ENCODE measurements around the gene RNF19B. TPM values are rescaled to one million over a fixed set of nuclear protein-coding genes. Genes with fewer than 3 reads are reported as not detected.

Gene RNF19B
- total and polyA plus RNA-seq, 2 donors from 2014 or later, result 17.3 to 30.8 TPM

DNA sequence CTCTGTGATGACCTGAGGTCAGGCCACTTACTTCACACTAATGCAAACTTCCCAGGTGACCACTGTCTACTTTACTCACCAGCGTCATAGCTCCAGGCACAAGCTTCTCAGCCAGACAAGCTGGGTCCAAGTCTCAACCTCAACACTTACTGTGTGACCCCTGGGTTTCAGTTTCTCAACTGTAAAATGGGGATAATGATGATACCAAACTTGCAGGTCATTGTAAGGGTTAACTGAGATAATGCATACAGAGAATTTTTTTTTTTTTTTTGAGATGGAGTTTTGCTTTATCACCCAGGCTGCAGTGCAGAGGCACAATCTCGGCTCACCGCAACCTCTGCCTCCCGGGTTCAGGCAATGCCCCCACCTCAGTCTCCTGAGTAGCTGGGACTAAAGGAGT lies 37.4 kb upstream of the RNF19B start:
- intact Hi-C loops (cut with DNase I), result no loop called here
- H3K4me3 ChIP-seq (ENCODE audit: low read length in 3 of 3), result no peak overlapping the region
- TF ChIP-seq, protein P1, sequence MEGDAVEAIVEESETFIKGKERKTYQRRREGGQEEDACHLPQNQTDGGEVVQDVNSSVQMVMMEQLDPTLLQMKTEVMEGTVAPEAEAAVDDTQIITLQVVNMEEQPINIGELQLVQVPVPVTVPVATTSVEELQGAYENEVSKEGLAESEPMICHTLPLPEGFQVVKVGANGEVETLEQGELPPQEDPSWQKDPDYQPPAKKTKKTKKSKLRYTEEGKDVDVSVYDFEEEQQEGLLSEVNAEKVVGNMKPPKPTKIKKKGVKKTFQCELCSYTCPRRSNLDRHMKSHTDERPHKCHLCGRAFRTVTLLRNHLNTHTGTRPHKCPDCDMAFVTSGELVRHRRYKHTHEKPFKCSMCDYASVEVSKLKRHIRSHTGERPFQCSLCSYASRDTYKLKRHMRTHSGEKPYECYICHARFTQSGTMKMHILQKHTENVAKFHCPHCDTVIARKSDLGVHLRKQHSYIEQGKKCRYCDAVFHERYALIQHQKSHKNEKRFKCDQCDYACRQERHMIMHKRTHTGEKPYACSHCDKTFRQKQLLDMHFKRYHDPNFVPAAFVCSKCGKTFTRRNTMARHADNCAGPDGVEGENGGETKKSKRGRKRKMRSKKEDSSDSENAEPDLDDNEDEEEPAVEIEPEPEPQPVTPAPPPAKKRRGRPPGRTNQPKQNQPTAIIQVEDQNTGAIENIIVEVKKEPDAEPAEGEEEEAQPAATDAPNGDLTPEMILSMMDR (IDR thresholded peaks at IDR 0.05; ENCODE audit: borderline replicate concordance, extremely low read depth, insufficient read depth), result no peak
- H3K27me3 ChIP-seq (ENCODE audit: control insufficient read depth, insufficient read depth, low read length), result no peaks in the 10 kb centered on the region
- peaks cover 0 to 46% (median 40%) of the 10 kb centered on the region in 3 donors for H3K4me1 ChIP-seq (ENCODE audit: control insufficient read depth in 2 of 3, insufficient read depth in 2 of 3, low read depth in 1 of 3, low read length in 3 of 3)
- FAIRE-seq (no peak), DNase-seq (no peak)
- H3K27ac ChIP-seq (ENCODE audit: low read depth in 2 of 2, low read length in 2 of 2), result no peak overlapping the region
- no peak overlapping the region for H3K9ac ChIP-seq (ENCODE audit: low read length in 3 of 3)
- no peaks in the 10 kb centered on the region for H3K9me3 ChIP-seq (ENCODE audit: control insufficient read depth in 2 of 3, insufficient read depth in 1 of 3, low read length in 3 of 3)
- H3K36me3 ChIP-seq (ENCODE audit: control insufficient read depth in 2 of 3, insufficient read depth in 3 of 3, low read length in 3 of 3), result no peaks in the 10 kb centered on the region

- peaks cover 0 to 41% (median 33%) of the 10 kb centered on the region in 3 donors for H3K4me1 ChIP-seq (ENCODE audit: control insufficient read depth in 2 of 3, insufficient read depth in 2 of 3, low read depth in 1 of 3, low read length in 3 of 3)
- DNase-seq (no peak), FAIRE-seq (no peak)
- H3K27ac ChIP-seq (ENCODE audit: low read depth in 2 of 2, low read length in 2 of 2), result no peak overlapping the region
- intact Hi-C loops (cut with DNase I), result no loop called here
- H3K27me3 ChIP-seq (ENCODE audit: control insufficient read depth, insufficient read depth, low read length), result no peaks in the 10 kb centered on the region
- no peaks in the 10 kb centered on the region for H3K9me3 ChIP-seq (ENCODE audit: control insufficient read depth in 2 of 3, insufficient read depth in 1 of 3, low read length in 3 of 3)
- no peak overlapping the region for H3K4me3 ChIP-seq (ENCODE audit: low read length in 3 of 3)
- TF ChIP-seq, protein P1 (IDR thresholded peaks at IDR 0.05; ENCODE audit: borderline replicate concordance, extremely low read depth, insufficient read depth), result peak; percentile 2
- no peak overlapping the region for H3K9ac ChIP-seq (ENCODE audit: low read length in 3 of 3)
- H3K36me3 ChIP-seq (ENCODE audit: control insufficient read depth in 2 of 3, insufficient read depth in 3 of 3, low read length in 3 of 3), result no peaks in the 10 kb centered on the region
These were observed 36.7 kb upstream of the RNF19B start for GRCh38 chr1:33001282-33001681.

GRCh38 chr1:33000427-33001026 lies 35.9 kb upstream of the RNF19B start:
- DNase-seq, result no peak
- Histone ChIP-seq H3K9me3 (ENCODE audit: control insufficient read depth in 2 of 3, insufficient read depth in 1 of 3, low read length in 3 of 3) (no peaks in the 10 kb centered on the region), H3K27ac (ENCODE audit: low read depth in 2 of 2, low read length in 2 of 2) (peak overlapping the region in 1 of 2 donors; percentile 57), H3K4me3 (ENCODE audit: low read length in 3 of 3) (no peak overlapping the region), H3K9ac (ENCODE audit: low read length in 3 of 3) (no peak overlapping the region), H3K4me1 (ENCODE audit: control insufficient read depth in 2 of 3, insufficient read depth in 2 of 3, low read depth in 1 of 3, low read length in 3 of 3) (peaks cover 0 to 35% (median 29%) of the 10 kb centered on the region in 3 donors), H3K36me3 (ENCODE audit: control insufficient read depth in 2 of 3, insufficient read depth in 3 of 3, low read length in 3 of 3) (no peaks in the 10 kb centered on the region), H3K27me3 (ENCODE audit: control insufficient read depth, insufficient read depth, low read length) (no peaks in the 10 kb centered on the region)
- no peak for FAIRE-seq
- TF ChIP-seq, protein P1 (IDR thresholded peaks at IDR 0.05; ENCODE audit: borderline replicate concordance, extremely low read depth, insufficient read depth), result no peak
- intact Hi-C loops (cut with DNase I), result no loop called here

GRCh38 chr1:32998997-32999396 lies 34.4 kb upstream of the RNF19B start:
- FAIRE-seq, result no peak
- TF ChIP-seq, protein P1 (IDR thresholded peaks at IDR 0.05; ENCODE audit: borderline replicate concordance, extremely low read depth, insufficient read depth), result no peak
- intact Hi-C loops (cut with DNase I), result no loop called here
- H3K4me3 ChIP-seq (ENCODE audit: low read length in 3 of 3), result no peak overlapping the region
- no peak for DNase-seq
- no peaks in the 10 kb centered on the region for H3K36me3 ChIP-seq (ENCODE audit: control insufficient read depth in 2 of 3, insufficient read depth in 3 of 3, low read length in 3 of 3)
- H3K4me1 ChIP-seq (ENCODE audit: control insufficient read depth in 2 of 3, insufficient read depth in 2 of 3, low read depth in 1 of 3, low read length in 3 of 3), result peaks cover 0 to 33% (median 29%) of the 10 kb centered on the region in 3 donors
- no peak overlapping the region for H3K9ac ChIP-seq (ENCODE audit: low read length in 3 of 3)
- H3K9me3 ChIP-seq (ENCODE audit: control insufficient read depth in 2 of 3, insufficient read depth in 1 of 3, low read length in 3 of 3), result no peaks in the 10 kb centered on the region
- H3K27me3 ChIP-seq (ENCODE audit: control insufficient read depth, insufficient read depth, low read length), result no peaks in the 10 kb centered on the region
- peak overlapping the region; percentile 14 to 17 for H3K27ac ChIP-seq (ENCODE audit: low read depth in 2 of 2, low read length in 2 of 2)
